Stimulated activated memory B cell treated with anti-CD40 and anti-IgM and Interleukin-4, amounts not matched to agents 10 μg/mL and 1 μg/mL and 100 μg/mL, for 72 hours (primary cell): ENCODE results near the gene ZNF77.
A peak's percentile ranks its signal among the peaks of the same experiment; 100 is the strongest.
"Not testable (repeated sequence)": the region's sequence is repeated elsewhere in the genome, so short reads cannot be mapped to it uniquely, and the experiment has no call there.

Experiments
- ATAC-seq: fragments of 150-1000 bp; cut with Tn5 transposase; 2 replicates; pipeline ENCODE4 v1.10.0; 2021
- H3K27ac Mint-ChIP-seq: one replicate; pipeline ENCODE4 v1.8.0; 2022; ENCODE audit warnings: mild to moderate bottlenecking, mixed read lengths
- H3K27me3 Mint-ChIP-seq: one replicate; pipeline ENCODE4 v1.8.0; 2022; ENCODE audit warnings: mixed read lengths
- H3K36me3 Mint-ChIP-seq: one replicate; pipeline ENCODE4 v1.8.0; 2022; ENCODE audit warnings: mixed read lengths
- H3K4me1 Mint-ChIP-seq: one replicate; pipeline ENCODE4 v1.8.0; 2022; ENCODE audit warnings: mixed read lengths
- H3K4me3 Mint-ChIP-seq: one replicate; pipeline ENCODE4 v1.8.0; 2022; ENCODE audit warnings: mild to moderate bottlenecking, moderate library complexity, mixed read lengths
- H3K9me3 Mint-ChIP-seq: one replicate; pipeline ENCODE4 v1.8.0; 2022; ENCODE audit warnings: mixed read lengths

ZNF77 gene

GRCh38 chr19:2905918-2906519, 38.8 kb downstream of the ZNF77 start:
- no peak for ATAC-seq
- Mint-ChIP-seq H3K9me3 (peaks cover 3% of the 10 kb centered on the region), H3K27me3 (no peaks in the 10 kb centered on the region), H3K4me1 (peaks cover 26% of the 10 kb centered on the region), H3K36me3 (peaks cover 11% of the 10 kb centered on the region), H3K4me3 (no peak overlapping the region), H3K27ac (no peak overlapping the region)

GRCh38 chr19:2903326-2903725, 41.4 kb downstream of the ZNF77 start:
- not testable (repeated sequence) for H3K27ac Mint-ChIP-seq, H3K9me3 Mint-ChIP-seq, H3K27me3 Mint-ChIP-seq, ATAC-seq, H3K4me3 Mint-ChIP-seq, H3K36me3 Mint-ChIP-seq
- H3K4me1 Mint-ChIP-seq = peaks cover 19% of the 10 kb centered on the region

- Mint-ChIP-seq H3K4me1 (peaks cover 19% of the 10 kb centered on the region), H3K36me3 (no peaks in the 10 kb centered on the region), H3K9me3 (peaks cover under 1% of the 10 kb centered on the region), H3K4me3 (no peak overlapping the region), H3K27me3 (no peaks in the 10 kb centered on the region), H3K27ac (no peak overlapping the region)
- ATAC-seq = no peak
Observed at GRCh38 chr19:2902590-2903218, 42.1 kb downstream of the ZNF77 start.

GRCh38 chr19:2900296-2901252, 44.2 kb downstream of the ZNF77 start, which contains the start of gene ZNF57:
ZNF57 (plus strand) TSS chr19:2900928; CDS start chr19:2901046, 118 bp downstream.
- Mint-ChIP-seq H3K27ac (peak within 1 kb of the TSS; percentile 95), H3K4me1 (peaks cover 19% of the 10 kb centered on the region), H3K27me3 (no peaks in the 10 kb centered on the region), H3K4me3 (peak within 1 kb of the TSS; percentile 100), H3K9me3 (peaks cover 4% of the 10 kb centered on the region), H3K36me3 (no peaks in the 10 kb centered on the region)
- ATAC-seq = peak; percentile 99

- ATAC-seq = no peak
- H3K27ac Mint-ChIP-seq = no peak overlapping the region
- no peak overlapping the region for H3K4me3 Mint-ChIP-seq
- H3K27me3 Mint-ChIP-seq = no peaks in the 10 kb centered on the region
- peaks cover 4% of the 10 kb centered on the region for H3K9me3 Mint-ChIP-seq
- no peaks in the 10 kb centered on the region for H3K36me3 Mint-ChIP-seq
- H3K4me1 Mint-ChIP-seq = peaks cover 10% of the 10 kb centered on the region
Observed at GRCh38 chr19:2896694-2897093, 48.1 kb downstream of the ZNF77 start.

GRCh38 chr19:2890531-2890930, 54.2 kb downstream of the ZNF77 start:
- not testable (repeated sequence) for H3K9me3 Mint-ChIP-seq, H3K27ac Mint-ChIP-seq, H3K27me3 Mint-ChIP-seq, ATAC-seq, H3K4me3 Mint-ChIP-seq, H3K36me3 Mint-ChIP-seq
- peaks cover 13% of the 10 kb centered on the region for H3K4me1 Mint-ChIP-seq

- H3K4me1 Mint-ChIP-seq = peaks cover 13% of the 10 kb centered on the region
- H3K4me3 Mint-ChIP-seq = peak overlapping the region; percentile 79
- no peaks in the 10 kb centered on the region for H3K27me3 Mint-ChIP-seq
- ATAC-seq = peak; percentile 86
- no peaks in the 10 kb centered on the region for H3K9me3 Mint-ChIP-seq
- peak overlapping the region; percentile 48 for H3K27ac Mint-ChIP-seq
- H3K36me3 Mint-ChIP-seq = no peaks in the 10 kb centered on the region
Observed at GRCh38 chr19:2888731-2889224, 56.0 kb downstream of the ZNF77 start.

- ATAC-seq = peak; percentile 70
- Mint-ChIP-seq H3K4me1 (peaks cover 13% of the 10 kb centered on the region), H3K27ac (peak overlapping the region; percentile 48), H3K27me3 (no peaks in the 10 kb centered on the region), H3K4me3 (peak overlapping the region; percentile 52), H3K36me3 (no peaks in the 10 kb centered on the region), H3K9me3 (no peaks in the 10 kb centered on the region)
Observed at GRCh38 chr19:2887391-2887914, 57.3 kb downstream of the ZNF77 start.

- H3K27me3 Mint-ChIP-seq = no peaks in the 10 kb centered on the region
- ATAC-seq = no peak
- no peak overlapping the region for H3K27ac Mint-ChIP-seq
Observed at GRCh38 chr19:2885736-2886135, 59.0 kb downstream of the ZNF77 start.

GRCh38 chr19:2883686-2884439, 60.9 kb downstream of the ZNF77 start:
- H3K27ac Mint-ChIP-seq = no peak overlapping the region
- H3K4me1 Mint-ChIP-seq = peaks cover 10% of the 10 kb centered on the region
- no peaks in the 10 kb centered on the region for H3K36me3 Mint-ChIP-seq
- no peak for ATAC-seq
- no peak overlapping the region for H3K4me3 Mint-ChIP-seq
- no peaks in the 10 kb centered on the region for H3K9me3 Mint-ChIP-seq
- H3K27me3 Mint-ChIP-seq = no peaks in the 10 kb centered on the region

More at GRCh38 chr19:2885736-2886135, 59.0 kb downstream of the ZNF77 start:
- H3K36me3 Mint-ChIP-seq = no peaks in the 10 kb centered on the region
- H3K4me1 Mint-ChIP-seq = peaks cover 13% of the 10 kb centered on the region
- no peaks in the 10 kb centered on the region for H3K9me3 Mint-ChIP-seq
- no peak overlapping the region for H3K4me3 Mint-ChIP-seq
